GM23248 (cell line): ENCODE data around the gene TBC1D14. TPM values are rescaled to one million over a fixed set of nuclear protein-coding genes. Genes with fewer than 3 reads are reported as not detected.

ENCODE experiments used
- DNase-seq: peaks from one replicate; pipeline ENCODE4 v3.0.0-alpha.2; 2015
- H2AFZ ChIP-seq: fragments of 200-600 bp; sonication (generic); 2 replicates; pipeline ENCODE4 v1.6.1; 2016; ENCODE audit warnings: antibody characterized with exemption
- H3F3A ChIP-seq: fragments of 200-600 bp; sonication (generic); 2 replicates; pipeline ENCODE4 v1.6.1; 2016; ENCODE audit warnings: mild to moderate bottlenecking, antibody characterized with exemption, mixed run types; ENCODE audit not compliant: insufficient read depth
- H3K27ac ChIP-seq: fragments of 200-600 bp; sonication (generic); 2 replicates; pipeline ENCODE4 v1.5.1; 2016; ENCODE audit warnings: mild to moderate bottlenecking
- H3K27me3 ChIP-seq: fragments of 200-600 bp; sonication (generic); replicated peaks from 2 replicates; pipeline ENCODE4 v1.6.1; 2016; ENCODE audit warnings: mild to moderate bottlenecking; ENCODE audit not compliant: insufficient read depth
- H3K36me3 ChIP-seq: fragments of 200-600 bp; sonication (generic); 2 replicates; pipeline ENCODE4 v1.6.1; 2016; ENCODE audit warnings: low read depth, mild to moderate bottlenecking
- H3K4me1 ChIP-seq: fragments of 200-600 bp; sonication (generic); 2 replicates; pipeline ENCODE4 v1.6.1; 2016; ENCODE audit warnings: mild to moderate bottlenecking; ENCODE audit not compliant: insufficient read depth
- H3K4me2 ChIP-seq: fragments of 200-600 bp; sonication (generic); one replicate; pipeline ENCODE4 v1.6.1; 2016; ENCODE audit warnings: mild to moderate bottlenecking; ENCODE audit not compliant: unreplicated experiment
- H3K4me3 ChIP-seq: fragments of 200-600 bp; sonication (generic); 2 replicates; pipeline ENCODE4 v1.5.1; 2016; ENCODE audit warnings: mild to moderate bottlenecking
- H3K79me2 ChIP-seq: fragments of 200-600 bp; sonication (generic); 2 replicates; pipeline ENCODE4 v1.6.1; 2016; ENCODE audit warnings: mild to moderate bottlenecking; ENCODE audit not compliant: insufficient read depth
- H3K9ac ChIP-seq: fragments of 200-600 bp; sonication (generic); 2 replicates; pipeline ENCODE4 v1.6.1; 2016; ENCODE audit warnings: mild to moderate bottlenecking
- H3K9me2 ChIP-seq: fragments of 200-600 bp; sonication (generic); 2 replicates; pipeline ENCODE4 v1.6.1; 2016; ENCODE audit warnings: mixed run types, mild to moderate bottlenecking, moderate library complexity; ENCODE audit not compliant: insufficient read depth
- H3K9me3 ChIP-seq: fragments of 200-600 bp; sonication (generic); one replicate; pipeline ENCODE4 v1.6.1; 2017; ENCODE audit warnings: low read depth
- H4K20me1 ChIP-seq: fragments of 200-600 bp; sonication (generic); 2 replicates; pipeline ENCODE4 v1.6.0; 2016; ENCODE audit not compliant: insufficient read depth
- EZH2 ChIP-seq: fragments of 200-600 bp; sonication (generic); IDR thresholded peaks from 2 replicates; pipeline ENCODE4 v1.6.1; 2018; ENCODE audit warnings: antibody characterized with exemption, mild to moderate bottlenecking; ENCODE audit not compliant: insufficient read depth, poor library complexity, severe bottlenecking
- EZH2phosphoT487 ChIP-seq: fragments of 200-600 bp; sonication (generic); IDR thresholded peaks from 2 replicates; pipeline ENCODE4 v1.6.1; 2018; ENCODE audit warnings: antibody characterized with exemption, moderate library complexity, mild to moderate bottlenecking, low read depth; ENCODE audit not compliant: insufficient read depth
- WGBS, 2 experiments: methylation state at CpG; one replicate each; pipeline ENCODE4 v1.1.6; 2015 to 2017; ENCODE audit warnings: low lambda C conversion rate in 2 of 2, low coverage in 1 of 2; ENCODE audit errors: missing lambda C conversion rate in 2 of 2; 5-methylcytosine and 5-hydroxymethylcytosine counted together
- in situ Hi-C: fragments of 300-500 bp; cut with MboI; formaldehyde crosslinking; loops from 2 replicates; pipeline ENCODE4 v1.15.0; 2020
- polyA plus RNA-seq: library from polyadenylated mRNA; unstranded; fragments of >200 nt; fragmentation: Nextera tagmentation; extraction: Ambion mirVana; gene quantifications from 2 replicates; pipeline ENCODE4 v1.2.1, GENCODE V29; 2016
- total RNA-seq: library from RNA; depleted of rRNA; stranded (reverse); fragments of >200 nt; shearing (Covaris generic); gene quantifications from 2 replicates; pipeline ENCODE4 v1.2.3, GENCODE V29; 2014

TBC1D14 gene
- total and polyA plus RNA-seq, 2 experiments from 2014 or later, result 20.4 to 39.1 TPM

GRCh38 chr4:7023901-7024300 lies 114.3 kb downstream of the TBC1D14 start:
- H3K9me2 ChIP-seq, result no peaks in the 10 kb centered on the region
- no peaks in the 10 kb centered on the region for H3K79me2 ChIP-seq
- WGBS, 2 experiments, result 97 to 99% methylated on average over 12 of the region's 12 CpGs
- H2AFZ ChIP-seq, result no peak overlapping the region
- no peaks in the 10 kb centered on the region for H3K36me3 ChIP-seq
- peaks cover 15% of the 10 kb centered on the region for H3K4me1 ChIP-seq
- no peak for DNase-seq
- no peaks in the 10 kb centered on the region for H4K20me1 ChIP-seq
- no peak overlapping the region for H3K9ac ChIP-seq
- H3K4me2 ChIP-seq, result no peak overlapping the region
- H3K9me3 ChIP-seq, result no peaks in the 10 kb centered on the region
- H3F3A ChIP-seq, result peaks cover 13% of the 10 kb centered on the region
- no peak overlapping the region for H3K4me3 ChIP-seq
- TF ChIP-seq EZH2phosphoT487 (no peak), EZH2 (no peak)
- no peak overlapping the region for H3K27ac ChIP-seq
- no peaks in the 10 kb centered on the region for H3K27me3 ChIP-seq
- in situ Hi-C loops, result no loop called here

- Histone ChIP-seq H3K4me2 (no peak overlapping the region), H3F3A (peaks cover 13% of the 10 kb centered on the region), H3K27ac (no peak overlapping the region), H3K9me2 (no peaks in the 10 kb centered on the region), H3K27me3 (no peaks in the 10 kb centered on the region), H4K20me1 (no peaks in the 10 kb centered on the region), H3K9ac (no peak overlapping the region), H3K9me3 (no peaks in the 10 kb centered on the region), H3K4me1 (peaks cover 15% of the 10 kb centered on the region), H3K36me3 (no peaks in the 10 kb centered on the region), H3K79me2 (no peaks in the 10 kb centered on the region), H3K4me3 (no peak overlapping the region), H2AFZ (no peak overlapping the region)
- WGBS, 2 experiments, result 95 to 96% methylated on average over 17 to 19 of the region's 19 CpGs
- in situ Hi-C loops, result no loop called here
- no peak for DNase-seq
- no peak for TF ChIP-seq EZH2
- no peak for TF ChIP-seq EZH2phosphoT487
Observed at GRCh38 chr4:7024336-7024890, 114.8 kb downstream of the TBC1D14 start.

GRCh38 chr4:7025040-7025602 lies 115.5 kb downstream of the TBC1D14 start:
- no peak overlapping the region for H3K9ac ChIP-seq
- H3K4me3 ChIP-seq, result no peak overlapping the region
- no peak for DNase-seq
- WGBS, 2 experiments, result 90 to 95% methylated on average over 28 of the region's 28 CpGs
- TF ChIP-seq EZH2phosphoT487, result no peak
- TF ChIP-seq EZH2, result no peak
- H3F3A ChIP-seq, result peaks cover 13% of the 10 kb centered on the region
- no peaks in the 10 kb centered on the region for H3K79me2 ChIP-seq
- H3K27me3 ChIP-seq, result no peaks in the 10 kb centered on the region
- H3K36me3 ChIP-seq, result no peaks in the 10 kb centered on the region
- no peak overlapping the region for H2AFZ ChIP-seq
- peaks cover 15% of the 10 kb centered on the region for H3K4me1 ChIP-seq
- no peak overlapping the region for H3K4me2 ChIP-seq
- no peaks in the 10 kb centered on the region for H4K20me1 ChIP-seq
- H3K27ac ChIP-seq, result no peak overlapping the region
- no peaks in the 10 kb centered on the region for H3K9me3 ChIP-seq
- in situ Hi-C loops, result no loop called here
- H3K9me2 ChIP-seq, result no peaks in the 10 kb centered on the region

GRCh38 chr4:7026107-7026506 lies 116.5 kb downstream of the TBC1D14 start:
- Histone ChIP-seq H2AFZ (no peak overlapping the region), H3K27me3 (no peaks in the 10 kb centered on the region), H4K20me1 (no peaks in the 10 kb centered on the region), H3K4me2 (no peak overlapping the region), H3K9me3 (no peaks in the 10 kb centered on the region), H3K36me3 (0 out of 2 replicates have a peak, but pooled peaks cover 5% of the 10 kb centered on the region), H3K9ac (no peak overlapping the region), H3K4me1 (peaks cover 15% of the 10 kb centered on the region), H3K9me2 (no peaks in the 10 kb centered on the region), H3K79me2 (no peaks in the 10 kb centered on the region), H3F3A (peaks cover 13% of the 10 kb centered on the region), H3K27ac (no peak overlapping the region), H3K4me3 (no peak overlapping the region)
- in situ Hi-C loops, result no loop called here
- DNase-seq, result no peak
- WGBS, 2 experiments, result 92 to 93% methylated on average over 9 of the region's 9 CpGs
- no peak for TF ChIP-seq EZH2phosphoT487
- TF ChIP-seq EZH2, result no peak
